ENCODE data around the gene NFE2.

Gene NFE2

DNA sequence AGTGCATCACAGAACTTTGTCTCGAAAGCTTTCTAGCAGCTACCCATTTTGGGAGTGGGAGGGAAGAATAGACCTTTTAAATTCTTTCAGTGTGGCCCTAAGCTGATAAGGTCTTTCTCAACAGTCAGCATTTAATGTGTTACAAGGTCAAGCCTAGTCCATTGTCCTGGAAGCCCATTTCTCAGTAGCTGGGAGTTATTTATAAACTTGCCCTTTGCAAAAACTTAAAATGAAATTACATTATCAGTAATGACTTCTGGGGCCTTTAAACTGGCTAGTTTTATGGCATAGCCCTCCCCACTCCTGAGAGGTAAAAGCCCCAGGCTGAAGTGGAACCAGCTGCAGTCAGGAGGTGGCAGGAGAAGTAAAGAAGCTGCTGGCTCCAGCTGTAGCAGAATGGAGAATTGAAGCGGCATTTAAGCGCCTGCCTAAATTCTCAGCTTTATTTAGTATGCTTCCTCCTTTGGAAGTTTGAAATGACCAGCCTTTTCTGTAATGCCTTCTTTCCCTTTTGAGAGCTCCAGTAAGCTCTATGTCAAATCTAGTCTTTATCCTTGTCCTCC lies 36.5 kb upstream of the NFE2 start:
- Histone ChIP-seq H3K9me3 (ENCODE audit: control insufficient read depth, insufficient read depth, low read depth, low read length) (no peaks in the 10 kb centered on the region), H3K4me3 (ENCODE audit: low read depth, low read length) (no peak overlapping the region), H3K4me1 (ENCODE audit: control insufficient read depth, insufficient read depth, low read length) (peaks cover 6% of the 10 kb centered on the region; the same call in 1 of the 2 replicates), H3K27ac (ENCODE audit: extremely low read depth, low read depth, low read length) (no peak overlapping the region), H3K36me3 (ENCODE audit: control insufficient read depth in 2 of 2, insufficient read depth in 1 of 2, low read length in 2 of 2) (peaks cover under 1 to 27% of the 10 kb centered on the region in 2 experiments; a peak in 2 of 3 replicates)
- ChIA-PET POLR2A (interaction anchor here (0.8 to 1.1 kb wide), 3 partner anchors 12 to 22 kb away, joined by 3 to 5 read pairs (median 4); partner anchors contain the start of gene COPZ1), CTCF (interaction anchor here (0.6 to 7.9 kb wide), 26 partner anchors 9 to 300 kb away, joined by 3 to 137 read pairs (median 7); partner anchors contain the start of genes CBX5, COPZ1 and HNRNPA1)
- TF ChIP-seq, protein P1, sequence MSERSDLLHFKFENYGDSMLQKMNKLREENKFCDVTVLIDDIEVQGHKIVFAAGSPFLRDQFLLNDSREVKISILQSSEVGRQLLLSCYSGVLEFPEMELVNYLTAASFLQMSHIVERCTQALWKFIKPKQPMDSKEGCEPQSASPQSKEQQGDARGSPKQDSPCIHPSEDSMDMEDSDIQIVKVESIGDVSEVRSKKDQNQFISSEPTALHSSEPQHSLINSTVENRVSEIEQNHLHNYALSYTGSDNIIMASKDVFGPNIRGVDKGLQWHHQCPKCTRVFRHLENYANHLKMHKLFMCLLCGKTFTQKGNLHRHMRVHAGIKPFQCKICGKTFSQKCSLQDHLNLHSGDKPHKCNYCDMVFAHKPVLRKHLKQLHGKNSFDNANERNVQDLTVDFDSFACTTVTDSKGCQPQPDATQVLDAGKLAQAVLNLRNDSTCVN (tag by site-specific recombination; optimal IDR thresholded peaks at IDR 0.05), result no peak
- TF ChIP-seq EGR2 (tag by site-specific recombination; IDR thresholded peaks at IDR 0.05; ENCODE audit: low read depth) (no peak), ZNF654 (tag by site-specific recombination; IDR thresholded peaks at IDR 0.05; ENCODE audit: low read depth) (peak; percentile 35; the same call in 1 of the 2 replicates), ZNF843 (tag by site-specific recombination; IDR thresholded peaks at IDR 0.05) (no peak), WT1 (tag by site-specific recombination; IDR thresholded peaks at IDR 0.05) (peak; percentile 42), ZSCAN4 (tag by site-specific recombination; IDR thresholded peaks at IDR 0.05) (no peak), ZNF169 (tag by site-specific recombination; IDR thresholded peaks at IDR 0.05) (no peak), ZSCAN30 (tag by site-specific recombination; IDR thresholded peaks at IDR 0.05) (peak; percentile 51; the same call in 1 of the 2 replicates), CTCF (tag by site-specific recombination; IDR thresholded peaks at IDR 0.05) (peak; percentile 33; the same call in 1 of the 2 replicates), SP2 (tag by site-specific recombination; IDR thresholded peaks at IDR 0.05) (no peak), ZNF341 (tag by site-specific recombination; IDR thresholded peaks at IDR 0.05; ENCODE audit: low read depth) (no peak), OSR2 (tag by site-specific recombination; IDR thresholded peaks at IDR 0.05) (peak; percentile 73), ZNF571 (tag by site-specific recombination; IDR thresholded peaks at IDR 0.05) (no peak), ZNF302 (tag by site-specific recombination; IDR thresholded peaks at IDR 0.05; ENCODE audit: low read depth) (no peak), ZNF214 (tag by site-specific recombination; IDR thresholded peaks at IDR 0.05; ENCODE audit: borderline replicate concordance) (no peak), HOXD13 (CRISPR knock-in tag; IDR thresholded peaks at IDR 0.05; ENCODE audit: borderline replicate concordance) (no peak), ZNF112 (tag by site-specific recombination; IDR thresholded peaks at IDR 0.05) (no peak), ZNF404 (tag by site-specific recombination; IDR thresholded peaks at IDR 0.05) (no peak), ZXDB (tag by site-specific recombination; IDR thresholded peaks at IDR 0.05) (no peak), ZNF791 (tag by site-specific recombination; IDR thresholded peaks at IDR 0.05) (no peak), BCL11A (tag by site-specific recombination; IDR thresholded peaks at IDR 0.05; ENCODE audit: low read depth) (no peak), ZNF394 (tag by site-specific recombination; IDR thresholded peaks at IDR 0.05; ENCODE audit: borderline replicate concordance) (no peak), PRDM6 (tag by site-specific recombination; IDR thresholded peaks at IDR 0.05) (peak; percentile 96), PRDM1 (tag by site-specific recombination; IDR thresholded peaks at IDR 0.05) (0 out of 2 replicates have a peak, but pooled peaks have one; percentile 9), IKZF3 (tag by site-specific recombination; IDR thresholded peaks at IDR 0.05) (peak; percentile 32; the same call in 1 of the 2 replicates)
- TF ChIP-seq, protein P2, sequence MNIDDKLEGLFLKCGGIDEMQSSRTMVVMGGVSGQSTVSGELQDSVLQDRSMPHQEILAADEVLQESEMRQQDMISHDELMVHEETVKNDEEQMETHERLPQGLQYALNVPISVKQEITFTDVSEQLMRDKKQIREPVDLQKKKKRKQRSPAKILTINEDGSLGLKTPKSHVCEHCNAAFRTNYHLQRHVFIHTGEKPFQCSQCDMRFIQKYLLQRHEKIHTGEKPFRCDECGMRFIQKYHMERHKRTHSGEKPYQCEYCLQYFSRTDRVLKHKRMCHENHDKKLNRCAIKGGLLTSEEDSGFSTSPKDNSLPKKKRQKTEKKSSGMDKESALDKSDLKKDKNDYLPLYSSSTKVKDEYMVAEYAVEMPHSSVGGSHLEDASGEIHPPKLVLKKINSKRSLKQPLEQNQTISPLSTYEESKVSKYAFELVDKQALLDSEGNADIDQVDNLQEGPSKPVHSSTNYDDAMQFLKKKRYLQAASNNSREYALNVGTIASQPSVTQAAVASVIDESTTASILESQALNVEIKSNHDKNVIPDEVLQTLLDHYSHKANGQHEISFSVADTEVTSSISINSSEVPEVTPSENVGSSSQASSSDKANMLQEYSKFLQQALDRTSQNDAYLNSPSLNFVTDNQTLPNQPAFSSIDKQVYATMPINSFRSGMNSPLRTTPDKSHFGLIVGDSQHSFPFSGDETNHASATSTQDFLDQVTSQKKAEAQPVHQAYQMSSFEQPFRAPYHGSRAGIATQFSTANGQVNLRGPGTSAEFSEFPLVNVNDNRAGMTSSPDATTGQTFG (tag by site-specific recombination; IDR thresholded peaks at IDR 0.05; ENCODE audit: borderline replicate concordance), result no peak
- TF ChIP-seq, protein P3, sequence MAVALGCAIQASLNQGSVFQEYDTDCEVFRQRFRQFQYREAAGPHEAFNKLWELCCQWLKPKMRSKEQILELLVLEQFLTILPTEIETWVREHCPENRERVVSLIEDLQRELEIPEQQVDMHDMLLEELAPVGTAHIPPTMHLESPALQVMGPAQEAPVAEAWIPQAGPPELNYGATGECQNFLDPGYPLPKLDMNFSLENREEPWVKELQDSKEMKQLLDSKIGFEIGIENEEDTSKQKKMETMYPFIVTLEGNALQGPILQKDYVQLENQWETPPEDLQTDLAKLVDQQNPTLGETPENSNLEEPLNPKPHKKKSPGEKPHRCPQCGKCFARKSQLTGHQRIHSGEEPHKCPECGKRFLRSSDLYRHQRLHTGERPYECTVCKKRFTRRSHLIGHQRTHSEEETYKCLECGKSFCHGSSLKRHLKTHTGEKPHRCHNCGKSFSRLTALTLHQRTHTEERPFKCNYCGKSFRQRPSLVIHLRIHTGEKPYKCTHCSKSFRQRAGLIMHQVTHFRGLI (tag by site-specific recombination; IDR thresholded peaks at IDR 0.05), result no peak

Data from HEK293 (cell line).